Measurements from ENCODE around the gene PCDHGA6.

The PCDHGA6 gene

GRCh38 chr5:141349917-141350619, 23.6 kb upstream of the PCDHGA6 start, which contains the start of gene PCDHGB1:
PCDHGB1 (plus strand) TSS chr5:141350099; CDS start chr5:141350261, 162 bp downstream.
- peak; percentile 15 for DNase-seq
- no peak within 1 kb of the TSS for H2BK5ac ChIP-seq (ENCODE audit: low read depth, low read length, poor library complexity, severe bottlenecking)
- H3K18ac ChIP-seq (ENCODE audit: low read depth in 1 of 2, low read length in 2 of 2) = no peak within 1 kb of the TSS
- H3K9me3 ChIP-seq (ENCODE audit: control insufficient read depth, low read length) = peaks cover 53% of the 10 kb centered on the region
- no peak within 1 kb of the TSS for H4K91ac ChIP-seq (ENCODE audit: low read length)
- H3K79me1 ChIP-seq (replicated peaks; ENCODE audit: low read length, poor library complexity, severe bottlenecking) = no peaks in the 10 kb centered on the region
- H3K27me3 ChIP-seq (ENCODE audit: control insufficient read depth in 1 of 2, insufficient read depth in 1 of 2, low read length in 2 of 2) = no peaks in the 10 kb centered on the region
- H2AFZ ChIP-seq (ENCODE audit: low read depth, low read length) = no peak within 1 kb of the TSS
- 67% methylated on average over 29 of the region's 29 CpGs for WGBS
- H3K4me3 ChIP-seq (ENCODE audit: insufficient read depth in 1 of 2, low read depth in 1 of 2, low read length in 2 of 2) = peak within 1 kb of the TSS in 1 of 2 experiments; percentile 50
- H3K23ac ChIP-seq (ENCODE audit: low read length in 2 of 2) = no peak within 1 kb of the TSS
- H3K9ac ChIP-seq (ENCODE audit: low read length) = no peak within 1 kb of the TSS
- H2AK5ac ChIP-seq (ENCODE audit: low read length, severe bottlenecking) = no peak within 1 kb of the TSS
- no peak within 1 kb of the TSS for H3K14ac ChIP-seq (ENCODE audit: low read length in 2 of 2)
- H3K4me1 ChIP-seq (ENCODE audit: control insufficient read depth, insufficient read depth, low read depth, low read length) = peaks cover 1% of the 10 kb centered on the region
- no peak within 1 kb of the TSS for H3K4me2 ChIP-seq (ENCODE audit: low read length, poor library complexity, severe bottlenecking)
- no peak within 1 kb of the TSS for H3K27ac ChIP-seq (ENCODE audit: low read length, poor library complexity, severe bottlenecking)
- no peak within 1 kb of the TSS for H4K8ac ChIP-seq (ENCODE audit: low read length)
- H2BK15ac ChIP-seq (ENCODE audit: low read depth, poor library complexity, severe bottlenecking) = no peak within 1 kb of the TSS
- no peaks in the 10 kb centered on the region for H3K36me3 ChIP-seq (ENCODE audit: control insufficient read depth in 1 of 2, insufficient read depth in 2 of 2, low read depth in 1 of 2, low read length in 2 of 2)
- no peak within 1 kb of the TSS for H3K4ac ChIP-seq (ENCODE audit: low read depth in 1 of 2, low read length in 2 of 2)
- H2BK12ac ChIP-seq (ENCODE audit: low read length in 2 of 2) = no peak within 1 kb of the TSS
- no peak within 1 kb of the TSS for H2BK120ac ChIP-seq (ENCODE audit: low read depth, low read length)

GRCh38 chr5:141351591-141351990, 22.1 kb upstream of the PCDHGA6 start:
- Histone ChIP-seq H3K9ac (ENCODE audit: low read length) (no peak overlapping the region), H4K8ac (ENCODE audit: low read length) (no peak overlapping the region), H2BK15ac (ENCODE audit: low read depth, poor library complexity, severe bottlenecking) (no peak overlapping the region), H3K23ac (ENCODE audit: low read length in 2 of 2) (no peak overlapping the region), H3K14ac (ENCODE audit: low read length in 2 of 2) (no peak overlapping the region), H2BK12ac (ENCODE audit: low read length in 2 of 2) (no peak overlapping the region), H3K4me2 (ENCODE audit: low read length, poor library complexity, severe bottlenecking) (no peak overlapping the region), H3K27me3 (ENCODE audit: control insufficient read depth in 1 of 2, insufficient read depth in 1 of 2, low read length in 2 of 2) (no peaks in the 10 kb centered on the region), H3K18ac (ENCODE audit: low read depth in 1 of 2, low read length in 2 of 2) (no peak overlapping the region), H4K91ac (ENCODE audit: low read length) (no peak overlapping the region), H2BK5ac (ENCODE audit: low read depth, low read length, poor library complexity, severe bottlenecking) (no peak overlapping the region), H3K27ac (ENCODE audit: low read length, poor library complexity, severe bottlenecking) (no peak overlapping the region), H3K4ac (ENCODE audit: low read depth in 1 of 2, low read length in 2 of 2) (no peak overlapping the region), H3K4me1 (ENCODE audit: control insufficient read depth, insufficient read depth, low read depth, low read length) (peaks cover 1% of the 10 kb centered on the region), H2AFZ (ENCODE audit: low read depth, low read length) (no peak overlapping the region), H3K36me3 (ENCODE audit: control insufficient read depth in 1 of 2, insufficient read depth in 2 of 2, low read depth in 1 of 2, low read length in 2 of 2) (no peaks in the 10 kb centered on the region), H2BK120ac (ENCODE audit: low read depth, low read length) (no peak overlapping the region), H3K79me1 (replicated peaks; ENCODE audit: low read length, poor library complexity, severe bottlenecking) (no peaks in the 10 kb centered on the region), H2AK5ac (ENCODE audit: low read length, severe bottlenecking) (no peak overlapping the region), H3K4me3 (ENCODE audit: insufficient read depth in 1 of 2, low read depth in 1 of 2, low read length in 2 of 2) (no peak overlapping the region), H3K9me3 (ENCODE audit: control insufficient read depth, low read length) (peaks cover 57% of the 10 kb centered on the region)
- 92% methylated on average over 20 of the region's 36 CpGs for WGBS
- DNase-seq = no peak

- H3K23ac ChIP-seq (ENCODE audit: low read length in 2 of 2) = no peak within 1 kb of the TSS
- peaks cover 69% of the 10 kb centered on the region for H3K9me3 ChIP-seq (ENCODE audit: control insufficient read depth, low read length)
- H4K8ac ChIP-seq (ENCODE audit: low read length) = no peak within 1 kb of the TSS
- H2AK5ac ChIP-seq (ENCODE audit: low read length, severe bottlenecking) = no peak within 1 kb of the TSS
- H4K91ac ChIP-seq (ENCODE audit: low read length) = no peak within 1 kb of the TSS
- H2BK5ac ChIP-seq (ENCODE audit: low read depth, low read length, poor library complexity, severe bottlenecking) = no peak within 1 kb of the TSS
- no peak within 1 kb of the TSS for H3K4ac ChIP-seq (ENCODE audit: low read depth in 1 of 2, low read length in 2 of 2)
- 88% methylated on average over 29 of the region's 29 CpGs for whole genome bisulfite sequencing
- no peak within 1 kb of the TSS for H2BK12ac ChIP-seq (ENCODE audit: low read length in 2 of 2)
- no peaks in the 10 kb centered on the region for H3K79me1 ChIP-seq (replicated peaks; ENCODE audit: low read length, poor library complexity, severe bottlenecking)
- H3K18ac ChIP-seq (ENCODE audit: low read depth in 1 of 2, low read length in 2 of 2) = no peak within 1 kb of the TSS
- peaks cover 1% of the 10 kb centered on the region for H3K4me1 ChIP-seq (ENCODE audit: control insufficient read depth, insufficient read depth, low read depth, low read length)
- no peak within 1 kb of the TSS for H2BK15ac ChIP-seq (ENCODE audit: low read depth, poor library complexity, severe bottlenecking)
- H3K27ac ChIP-seq (ENCODE audit: low read length, poor library complexity, severe bottlenecking) = no peak within 1 kb of the TSS
- no peak within 1 kb of the TSS for H2BK120ac ChIP-seq (ENCODE audit: low read depth, low read length)
- no peaks in the 10 kb centered on the region for H3K27me3 ChIP-seq (ENCODE audit: control insufficient read depth in 1 of 2, insufficient read depth in 1 of 2, low read length in 2 of 2)
- peak within 1 kb of the TSS; percentile 67 for H3K9ac ChIP-seq (ENCODE audit: low read length)
- H3K4me3 ChIP-seq (ENCODE audit: insufficient read depth in 1 of 2, low read depth in 1 of 2, low read length in 2 of 2) = peak within 1 kb of the TSS in 1 of 2 experiments; percentile 73
- no peaks in the 10 kb centered on the region for H3K36me3 ChIP-seq (ENCODE audit: control insufficient read depth in 1 of 2, insufficient read depth in 2 of 2, low read depth in 1 of 2, low read length in 2 of 2)
- no peak within 1 kb of the TSS for H3K14ac ChIP-seq (ENCODE audit: low read length in 2 of 2)
- no peak for DNase-seq
- H3K4me2 ChIP-seq (ENCODE audit: low read length, poor library complexity, severe bottlenecking) = no peak within 1 kb of the TSS
- H2AFZ ChIP-seq (ENCODE audit: low read depth, low read length) = no peak within 1 kb of the TSS
Observed at GRCh38 chr5:141354900-141355469, 18.7 kb upstream of the PCDHGA6 start, which contains the start of gene PCDHGA4. PCDHGA4 (plus strand) TSS chr5:141355021; CDS start chr5:141355108, 87 bp downstream.

- H3K4me2 ChIP-seq (ENCODE audit: low read length, poor library complexity, severe bottlenecking) = no peak overlapping the region
- no peak overlapping the region for H3K23ac ChIP-seq (ENCODE audit: low read length in 2 of 2)
- no peak overlapping the region for H2BK5ac ChIP-seq (ENCODE audit: low read depth, low read length, poor library complexity, severe bottlenecking)
- no peaks in the 10 kb centered on the region for H3K27me3 ChIP-seq (ENCODE audit: control insufficient read depth in 1 of 2, insufficient read depth in 1 of 2, low read length in 2 of 2)
- H2AK5ac ChIP-seq (ENCODE audit: low read length, severe bottlenecking) = no peak overlapping the region
- no peak overlapping the region for H4K8ac ChIP-seq (ENCODE audit: low read length)
- peak overlapping the region in 1 of 2 experiments; percentile 73 for H3K4me3 ChIP-seq (ENCODE audit: insufficient read depth in 1 of 2, low read depth in 1 of 2, low read length in 2 of 2)
- peaks cover 69% of the 10 kb centered on the region for H3K9me3 ChIP-seq (ENCODE audit: control insufficient read depth, low read length)
- no peak overlapping the region for H3K9ac ChIP-seq (ENCODE audit: low read length)
- H2BK12ac ChIP-seq (ENCODE audit: low read length in 2 of 2) = no peak overlapping the region
- H2BK120ac ChIP-seq (ENCODE audit: low read depth, low read length) = no peak overlapping the region
- H2BK15ac ChIP-seq (ENCODE audit: low read depth, poor library complexity, severe bottlenecking) = no peak overlapping the region
- H3K14ac ChIP-seq (ENCODE audit: low read length in 2 of 2) = no peak overlapping the region
- no peaks in the 10 kb centered on the region for H3K36me3 ChIP-seq (ENCODE audit: control insufficient read depth in 1 of 2, insufficient read depth in 2 of 2, low read depth in 1 of 2, low read length in 2 of 2)
- no peaks in the 10 kb centered on the region for H3K79me1 ChIP-seq (replicated peaks; ENCODE audit: low read length, poor library complexity, severe bottlenecking)
- H3K27ac ChIP-seq (ENCODE audit: low read length, poor library complexity, severe bottlenecking) = no peak overlapping the region
- DNase-seq = no peak
- H2AFZ ChIP-seq (ENCODE audit: low read depth, low read length) = no peak overlapping the region
- H3K4me1 ChIP-seq (ENCODE audit: control insufficient read depth, insufficient read depth, low read depth, low read length) = peaks cover 1% of the 10 kb centered on the region
- 94% methylated on average over 24 of the region's 24 CpGs for WGBS
- no peak overlapping the region for H3K18ac ChIP-seq (ENCODE audit: low read depth in 1 of 2, low read length in 2 of 2)
- no peak overlapping the region for H4K91ac ChIP-seq (ENCODE audit: low read length)
- H3K4ac ChIP-seq (ENCODE audit: low read depth in 1 of 2, low read length in 2 of 2) = no peak overlapping the region
Observed at GRCh38 chr5:141355641-141356040, 18.1 kb upstream of the PCDHGA6 start.

Data from mesenchymal stem cell (in vitro differentiated cells and primary cell).